HG03064 (cell line): Measurements from ENCODE around the gene SEC31B.

ENCODE experiments used
- ATAC-seq: cut with Tn5 transposase; IDR thresholded peaks from one replicate; pipeline ENCODE4 v1.9.1; 2021; ENCODE audit warnings: low read depth; ENCODE audit not compliant: unreplicated experiment

Gene SEC31B

DNA sequence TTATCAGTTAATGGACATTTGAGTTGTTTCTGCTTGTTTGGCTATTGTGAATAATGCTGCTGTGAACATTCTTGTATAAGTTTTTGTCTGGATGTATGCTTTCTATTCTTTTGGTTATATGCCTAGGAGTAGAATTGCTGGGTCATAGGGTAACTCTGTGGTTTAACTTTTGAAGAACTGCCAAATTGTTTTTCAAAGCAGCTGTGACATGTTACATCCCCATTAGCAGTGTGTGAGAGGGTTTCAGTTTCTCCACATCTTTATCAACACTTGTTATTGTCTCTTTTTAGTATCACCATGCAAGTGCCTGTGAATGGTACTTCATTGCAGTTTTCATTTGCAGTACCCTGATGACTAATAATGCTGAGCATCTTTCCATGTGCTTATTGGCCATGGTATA, 12.1 kb upstream of the SEC31B start:
- no peak for ATAC-seq

DNA sequence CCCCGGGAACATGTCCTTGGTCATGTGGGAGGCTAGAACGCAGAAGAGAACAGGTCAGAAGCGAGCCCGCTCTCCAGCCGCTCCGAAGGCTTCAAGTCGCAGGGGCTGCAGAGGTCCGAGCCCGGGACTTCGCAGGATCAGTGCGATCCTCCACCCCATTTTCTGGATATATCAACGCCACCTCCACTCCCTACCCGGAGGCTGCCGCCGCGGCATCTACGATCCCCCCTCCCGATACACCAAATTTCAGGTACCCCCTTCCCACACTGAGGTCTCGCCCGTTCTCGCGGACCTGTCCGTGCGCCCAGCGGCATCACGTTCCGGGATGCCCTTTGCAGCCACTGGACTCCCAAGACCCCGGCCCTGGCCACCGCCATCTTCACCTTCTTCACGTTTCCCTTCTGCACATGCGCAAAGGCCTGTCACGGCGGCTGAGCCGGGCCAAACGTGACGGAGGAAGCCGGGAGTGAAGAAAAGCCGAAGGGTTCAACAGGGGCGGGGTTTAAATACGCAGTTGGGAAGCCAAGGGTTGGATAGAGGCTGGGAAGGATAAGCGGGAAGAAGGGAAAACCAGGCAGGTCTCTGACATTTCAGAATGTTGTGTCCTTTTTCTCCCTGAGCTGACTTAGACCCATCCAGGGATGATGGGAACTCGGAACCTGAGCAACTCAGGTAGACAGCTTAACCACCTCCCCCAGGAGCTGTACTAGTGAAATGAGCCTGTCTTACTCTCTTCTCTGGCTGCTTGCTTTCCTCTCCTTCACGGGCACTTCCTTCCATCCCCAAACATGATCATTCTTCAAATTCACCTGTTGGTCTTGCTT, 10.0 kb upstream of the SEC31B start, which contains the start of gene NDUFB8:
TSS of gene NDUFB8 (minus strand) at position 397 of the 824 bp plus-strand sequence. CDS start at position 377, 20 bp downstream.
- ATAC-seq = no peak

DNA sequence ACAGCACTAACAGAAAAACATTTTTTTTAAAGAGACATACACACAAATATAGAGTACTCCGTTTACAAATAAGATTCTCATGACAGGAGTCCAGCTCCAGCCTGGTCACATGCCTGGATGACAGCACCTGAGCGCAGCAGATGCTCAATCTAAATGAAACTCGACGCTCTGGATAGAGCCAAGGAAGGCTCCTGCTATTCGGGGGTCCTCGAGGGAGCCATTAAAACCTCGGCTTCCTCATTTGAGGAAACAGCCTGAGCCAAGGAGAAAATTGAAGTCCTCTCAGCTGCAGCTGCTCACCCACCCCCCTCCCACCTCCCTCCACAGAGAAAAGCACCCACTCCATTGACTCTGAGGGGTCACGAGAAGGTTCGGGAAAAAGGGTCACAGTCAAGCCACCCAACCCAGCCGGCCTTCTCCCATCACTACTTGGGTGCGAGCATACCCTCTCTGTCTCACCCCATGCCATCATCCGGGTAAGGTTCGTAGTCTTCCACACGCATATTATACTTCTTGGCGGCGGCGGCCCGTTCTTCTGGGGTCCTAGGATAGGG, 9.3 kb upstream of the SEC31B start:
- ATAC-seq = no peak

GRCh38 chr10:100528123-100528886, 8.6 kb upstream of the SEC31B start:
- ATAC-seq = no peak

GRCh38 chr10:100524638-100525037, 5.0 kb upstream of the SEC31B start:
- ATAC-seq = no peak

DNA sequence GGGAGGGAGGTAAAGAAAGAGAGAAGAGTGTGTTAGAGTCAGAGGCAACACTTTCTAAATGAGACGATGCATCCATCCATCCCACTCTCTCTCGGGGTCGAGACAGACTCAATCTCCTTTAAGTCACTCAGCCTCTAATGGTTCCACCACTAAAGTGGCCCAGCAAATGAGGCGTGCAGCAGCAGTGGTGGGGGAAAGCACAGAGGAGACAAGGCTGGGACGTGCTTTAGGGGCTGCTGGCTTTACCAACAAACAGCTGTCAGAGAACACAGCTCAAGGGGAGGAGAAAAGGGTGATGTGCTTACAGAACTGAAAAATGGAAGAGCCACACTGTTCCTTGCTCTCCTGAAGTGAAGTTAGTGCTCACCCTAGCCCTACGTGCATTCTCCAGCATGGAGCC, 4.5 kb upstream of the SEC31B start:
- ATAC-seq = no peak

DNA sequence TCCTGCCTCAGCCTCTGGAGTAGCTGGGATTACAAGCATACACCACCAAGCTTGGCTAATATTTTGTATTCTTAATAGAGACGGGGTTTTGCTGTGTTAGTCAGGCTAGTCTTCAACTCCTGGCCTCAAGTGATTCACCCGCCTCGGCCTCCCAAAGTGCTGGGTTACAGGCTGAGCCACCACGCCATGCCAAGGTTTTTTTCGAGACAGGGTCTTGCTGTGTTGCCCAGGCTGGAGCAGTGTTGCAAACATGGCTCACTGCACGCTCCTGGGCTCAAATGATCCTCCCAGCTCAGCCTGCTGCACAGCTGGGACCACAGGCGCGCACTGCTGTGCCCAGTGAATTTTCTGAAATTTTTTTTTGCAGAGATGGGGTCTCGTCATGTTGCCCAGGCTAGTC, 3.3 kb upstream of the SEC31B start:
- no peak for ATAC-seq

DNA sequence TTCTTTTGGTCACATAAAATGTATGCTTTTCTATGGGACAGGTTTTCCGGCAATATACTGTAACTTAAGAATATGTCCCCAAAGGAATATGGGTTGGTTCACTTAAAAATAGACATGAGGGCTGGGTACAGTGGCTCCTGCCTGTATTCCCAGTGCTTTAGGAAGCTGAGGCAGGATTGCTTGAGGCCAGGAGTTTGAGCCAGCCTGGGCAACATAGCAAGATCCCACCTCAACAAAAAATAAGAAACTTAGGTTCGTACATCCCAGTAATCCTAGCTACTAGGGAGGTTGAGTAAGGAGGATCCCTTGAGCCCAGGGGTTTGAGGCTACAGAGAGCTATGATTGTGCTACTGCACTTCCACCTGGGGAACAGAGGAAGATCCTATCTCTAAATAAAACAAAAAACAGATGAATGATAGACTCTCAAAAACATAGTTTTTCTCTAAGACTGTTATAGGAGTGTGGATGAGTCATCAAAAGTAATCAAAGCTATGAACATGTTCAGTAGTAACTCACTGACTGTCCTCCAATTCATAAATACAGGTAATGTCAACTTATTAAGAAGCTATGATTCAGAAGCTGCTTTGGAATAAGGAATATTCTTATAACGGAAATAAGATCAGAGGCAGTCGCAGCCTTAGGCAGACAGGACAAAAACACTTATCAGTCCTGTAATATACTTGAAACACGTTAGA, 2.6 kb upstream of the SEC31B start:
- no peak for ATAC-seq

DNA sequence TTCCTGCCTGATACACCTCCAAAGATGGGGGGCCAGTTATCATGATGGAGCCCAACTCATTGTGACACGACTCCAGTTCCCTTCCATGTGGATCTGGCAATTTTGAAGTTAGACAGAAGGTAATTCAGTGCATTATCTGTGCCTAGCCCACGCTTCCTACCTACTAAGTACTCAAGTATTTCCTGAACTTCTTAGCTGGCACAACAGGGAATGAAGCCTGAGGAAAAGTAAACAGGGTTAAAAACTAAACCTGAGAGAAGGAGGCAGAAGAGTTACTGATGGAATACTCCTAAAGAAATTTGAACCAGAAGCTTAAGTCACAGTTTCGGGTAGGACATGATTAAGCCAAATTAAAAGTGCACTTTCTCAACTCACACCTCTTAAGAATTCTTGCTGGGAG, 1.1 kb upstream of the SEC31B start:
- ATAC-seq = no peak

GRCh38 chr10:100518761-100519241, 860 bp downstream of the SEC31B start:
- ATAC-seq = no peak

DNA sequence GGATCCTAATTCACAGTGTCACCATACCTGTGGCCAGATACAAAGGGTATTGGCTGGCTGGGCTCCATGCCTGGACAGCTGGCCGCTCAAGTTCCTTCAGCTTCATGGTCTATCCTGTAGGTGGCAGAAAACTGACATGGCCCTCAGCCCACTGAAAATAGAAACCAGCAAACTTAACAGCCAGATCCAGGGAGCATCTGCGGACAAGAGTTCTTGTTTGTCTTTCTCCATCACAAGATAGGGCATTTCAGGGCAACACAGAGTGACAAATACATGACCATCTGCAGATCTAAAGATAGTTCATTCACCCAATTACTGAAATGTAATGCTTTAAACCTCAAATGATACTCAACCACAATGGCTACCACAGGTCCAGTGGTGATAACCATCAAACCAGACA, 2.8 kb downstream of the SEC31B start:
- no peak for ATAC-seq

DNA sequence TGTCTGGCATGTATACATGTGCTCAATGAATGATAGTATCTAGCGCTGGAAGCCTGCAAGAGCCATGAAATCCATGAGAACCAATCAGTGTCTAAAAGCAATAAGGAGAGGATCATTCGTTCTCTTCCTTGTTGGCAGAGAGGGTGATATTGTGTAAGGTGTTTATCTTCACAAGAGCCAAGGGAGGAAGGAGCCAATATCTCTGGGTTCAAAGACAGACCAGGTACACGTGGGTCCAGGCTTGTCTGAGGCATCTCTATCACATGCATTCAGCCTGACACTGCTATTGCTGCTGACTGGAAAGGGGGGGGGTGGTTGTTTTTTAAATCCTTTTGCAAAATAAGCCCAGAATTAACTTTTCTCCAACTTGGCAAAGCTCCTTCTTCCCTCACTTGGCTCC, 4.0 kb downstream of the SEC31B start:
- no peak for ATAC-seq

GRCh38 chr10:100510533-100511308, 8.9 kb downstream of the SEC31B start:
- ATAC-seq = no peak

DNA sequence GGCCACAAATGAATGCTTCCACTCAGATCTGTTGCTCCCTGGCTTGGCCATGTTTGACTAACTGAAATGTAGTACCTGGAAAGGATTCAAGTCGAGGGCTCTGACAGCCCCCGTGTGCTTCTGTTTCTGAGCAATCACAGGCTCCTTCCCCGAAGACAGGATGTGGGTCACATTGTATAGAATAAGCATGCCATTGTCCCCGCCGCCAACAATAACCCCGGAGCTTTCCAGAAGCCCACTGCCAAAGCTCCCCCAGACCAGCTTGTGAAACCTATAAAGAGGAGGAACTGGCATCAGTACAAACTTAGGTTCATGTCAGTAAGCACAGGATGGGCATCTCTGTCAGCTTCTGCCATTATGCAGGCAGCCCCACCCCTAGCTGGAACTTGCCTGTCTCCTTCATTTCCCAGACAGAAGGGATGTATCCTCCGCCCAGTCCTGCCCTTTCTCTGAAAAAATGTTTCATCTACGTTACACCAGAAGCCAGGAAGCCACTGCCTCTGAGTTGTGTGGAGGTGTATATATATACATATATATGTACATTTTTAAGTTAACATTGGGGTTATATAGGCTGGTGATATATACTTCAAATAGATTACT, 10.3 kb downstream of the SEC31B start:
- ATAC-seq = no peak

DNA sequence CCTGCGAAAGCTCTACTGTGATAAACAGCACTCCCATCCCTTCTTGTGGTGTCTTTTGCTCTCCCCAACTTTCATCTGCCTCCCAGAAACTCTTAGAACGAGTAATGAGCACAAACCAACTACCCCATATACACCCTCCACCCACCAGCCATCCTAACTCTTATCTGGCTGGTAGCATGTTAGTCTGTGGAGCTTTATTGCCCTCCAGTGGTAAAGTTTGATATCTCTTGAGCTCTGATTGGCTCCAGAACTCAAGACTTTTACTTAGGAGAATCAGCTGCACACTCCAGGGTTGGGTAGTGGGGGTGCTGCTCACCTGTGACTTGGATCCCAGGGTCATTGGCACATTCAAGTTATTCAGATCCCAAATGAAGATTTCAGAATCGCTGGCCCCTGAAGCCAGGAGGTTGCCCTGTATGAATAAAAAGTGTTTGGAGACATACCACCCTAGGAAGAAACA, 10.9 kb downstream of the SEC31B start:
- no peak for ATAC-seq

- ATAC-seq = no peak
Observed at GRCh38 chr10:100508266-100508665, 11.4 kb downstream of the SEC31B start.

- ATAC-seq = no peak
Observed at GRCh38 chr10:100507357-100507732, 12.3 kb downstream of the SEC31B start.

- no peak for ATAC-seq
Observed at GRCh38 chr10:100506596-100507356, 12.9 kb downstream of the SEC31B start.

GRCh38 chr10:100505164-100505563, 14.5 kb downstream of the SEC31B start:
- ATAC-seq = no peak
